ENCODE measurements around the gene PHF11.
"Not testable (repeated sequence)": the region's sequence is repeated elsewhere in the genome, so short reads cannot be mapped to it uniquely, and the experiment has no call there.

The PHF11 gene

DNA sequence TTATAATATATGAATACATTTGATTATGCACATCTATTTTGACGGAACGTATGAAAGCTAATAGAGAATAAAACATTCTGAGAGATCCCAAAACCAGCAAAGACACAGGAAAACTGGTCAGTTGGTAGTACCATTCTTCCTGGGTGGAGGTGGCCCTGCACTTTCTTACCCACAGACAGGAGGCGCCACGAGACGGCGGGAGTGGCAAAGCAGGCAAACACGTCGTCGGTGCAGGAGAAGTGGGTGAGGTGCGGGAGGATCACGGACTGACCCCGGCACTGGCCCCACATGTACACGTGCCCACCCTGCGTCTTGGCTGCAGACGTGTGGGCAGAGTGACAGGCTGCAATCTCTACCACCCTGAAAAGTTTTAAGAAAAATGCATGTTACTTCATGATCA lies 53.5 kb downstream of the PHF11 start:
- DNase-seq (ENCODE audit: low spot score): no peak

DNA sequence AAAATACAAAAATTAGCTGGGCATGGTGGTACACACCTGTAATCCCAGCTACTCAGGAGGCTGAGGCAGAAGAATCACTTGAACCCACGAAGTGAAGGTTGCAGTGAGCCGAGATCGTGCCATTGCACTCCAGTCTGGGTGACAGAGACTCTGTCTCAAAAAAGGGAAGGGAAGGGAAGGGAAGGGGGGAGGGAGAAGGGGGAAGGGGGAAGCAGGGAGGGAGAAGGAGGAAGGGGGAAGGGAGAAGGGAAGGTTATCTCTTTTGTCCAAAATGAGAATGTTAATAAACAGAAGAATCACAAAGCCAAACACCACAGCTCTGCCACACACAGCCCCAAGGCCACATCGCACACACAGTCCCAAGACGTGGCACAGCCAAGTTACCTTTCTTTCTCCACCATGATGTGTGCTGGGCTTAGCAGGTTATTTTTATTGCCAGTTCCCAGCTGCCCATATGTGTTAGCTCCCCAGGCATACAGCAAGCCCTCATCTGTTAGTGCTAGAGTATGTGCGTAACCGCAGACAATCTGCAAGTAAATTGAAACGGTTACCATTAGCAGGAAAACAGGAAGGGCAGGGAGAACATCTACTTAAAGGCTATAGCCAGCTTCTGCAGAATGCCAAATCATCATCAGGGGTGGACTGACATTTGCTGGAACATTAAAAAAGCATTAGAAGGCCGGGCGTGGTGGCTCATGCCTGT lies 55.3 kb downstream of the PHF11 start:
- DNase-seq (ENCODE audit: low spot score): no peak

DNA sequence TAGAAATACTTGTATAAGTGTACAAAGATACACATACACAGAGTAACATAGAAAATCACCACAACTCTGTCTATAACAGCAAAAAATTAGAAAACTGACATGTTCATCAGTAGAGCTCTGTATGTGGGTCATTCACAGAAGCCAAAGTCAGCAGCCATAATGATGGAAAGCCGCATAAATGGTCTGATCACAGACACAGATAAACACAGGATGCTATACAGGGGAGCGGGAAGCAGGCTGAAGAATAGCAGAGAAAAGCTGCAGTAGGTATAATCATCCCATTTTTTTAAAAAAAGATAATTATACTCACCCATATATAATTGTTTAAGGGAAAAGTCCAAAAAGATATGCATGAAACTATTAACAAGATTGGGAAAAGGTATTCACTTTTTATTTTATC lies 58.1 kb downstream of the PHF11 start:
- DNase-seq (ENCODE audit: low spot score): no peak

DNA sequence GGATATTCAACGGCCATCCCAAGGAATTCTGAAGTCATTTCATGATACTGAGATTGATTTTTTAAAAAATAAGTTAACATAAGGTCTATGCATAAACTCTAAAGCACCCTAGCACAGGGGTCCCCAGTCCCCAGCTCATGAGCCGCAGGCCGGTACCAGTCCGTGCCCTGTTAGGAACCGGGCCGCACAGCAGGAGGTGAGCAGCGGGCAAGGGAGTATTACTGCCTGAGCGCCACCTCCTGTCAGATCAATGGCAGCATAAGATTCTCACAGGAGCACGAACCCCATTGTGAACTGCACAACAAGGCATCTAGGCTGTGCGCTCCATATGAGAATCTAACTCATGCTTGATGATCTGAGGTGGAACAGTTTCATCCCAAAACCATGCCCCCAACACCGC lies 58.6 kb downstream of the PHF11 start:
- no peak for DNase-seq (ENCODE audit: low spot score)

- DNase-seq (ENCODE audit: low spot score): no peak
Measured at GRCh38 chr13:49559006-49559405, 63.3 kb downstream of the PHF11 start.

DNA sequence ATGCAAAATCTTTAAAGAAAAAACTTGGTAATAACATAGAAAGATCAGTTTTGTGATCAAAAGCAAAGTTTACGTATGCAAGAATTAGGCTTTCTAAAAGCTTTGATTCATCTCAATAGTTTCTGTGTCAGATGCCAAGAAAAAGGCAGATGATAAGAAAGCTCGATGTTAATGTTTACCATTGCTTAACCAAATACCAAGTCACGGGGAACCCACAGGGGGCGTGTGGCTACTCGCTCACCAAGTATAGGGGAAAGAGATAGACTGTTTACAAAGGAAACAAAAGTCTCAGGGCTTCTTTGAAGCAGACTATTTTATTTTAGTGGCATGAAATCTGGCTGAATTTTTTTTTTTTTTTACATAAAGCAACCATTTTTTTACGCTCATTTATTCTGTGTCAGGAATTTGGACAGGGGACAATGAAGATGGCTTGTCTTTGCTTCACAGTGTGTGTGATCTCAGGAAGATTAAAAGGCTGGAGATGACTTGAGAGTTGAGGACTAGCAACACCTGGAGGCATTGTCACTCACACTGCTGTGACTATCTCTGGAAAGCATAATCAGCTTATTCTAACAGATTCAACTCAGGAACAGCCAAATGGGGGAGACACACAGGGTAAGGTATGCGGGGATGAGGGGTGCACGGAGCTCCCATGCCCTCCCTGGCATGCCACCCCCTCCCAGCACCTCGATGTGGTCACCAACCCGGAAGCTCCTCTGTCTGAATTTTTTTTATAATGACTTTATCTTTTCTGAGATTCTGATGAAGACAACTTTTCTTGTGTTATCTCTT lies 64.7 kb downstream of the PHF11 start:
- no peak for DNase-seq (ENCODE audit: low spot score)

- no peak for DNase-seq (ENCODE audit: low spot score)
Measured at GRCh38 chr13:49561062-49561410, 65.3 kb downstream of the PHF11 start.

DNA sequence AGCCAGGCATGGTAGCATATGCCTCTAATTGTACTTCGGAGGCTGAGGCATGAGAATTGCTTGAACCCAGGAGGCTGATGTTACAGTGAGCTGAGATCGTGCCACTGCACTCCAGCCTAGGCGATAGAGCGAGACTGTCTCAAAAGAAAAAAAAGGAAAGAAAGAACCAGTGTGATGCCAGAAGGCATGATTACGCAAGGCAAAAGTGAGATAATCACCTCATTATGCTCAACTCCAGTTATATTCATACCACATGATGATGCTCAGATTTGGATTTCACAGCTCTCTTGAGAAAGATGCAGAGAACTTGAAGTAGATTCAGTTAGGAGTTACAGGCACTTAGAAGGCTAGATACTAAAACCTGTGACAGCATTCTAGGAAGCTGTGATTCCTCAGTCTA lies 67.8 kb downstream of the PHF11 start:
- peak; percentile 53 for DNase-seq (ENCODE audit: low spot score)

DNA sequence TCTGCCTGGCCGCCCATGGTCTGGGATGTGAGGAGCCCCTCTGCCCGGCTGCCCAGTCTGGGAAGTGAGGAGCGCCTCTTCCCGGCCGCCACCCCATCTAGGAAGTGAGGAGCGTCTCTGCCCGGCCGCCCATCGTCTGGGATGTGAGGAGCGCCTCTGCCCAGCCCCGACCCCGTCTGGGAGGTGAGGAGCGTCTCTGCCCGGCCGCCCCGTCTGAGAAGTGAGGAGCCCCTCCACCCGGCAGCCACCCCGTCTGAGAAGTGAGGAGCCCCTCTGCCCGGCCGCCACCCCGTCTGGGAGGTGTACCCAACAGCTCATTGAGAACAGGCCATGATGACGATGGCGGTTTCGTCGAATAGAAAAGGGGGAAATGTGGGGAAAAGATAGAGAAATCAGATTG lies 69.7 kb downstream of the PHF11 start:
- not testable (repeated sequence) for DNase-seq (ENCODE audit: low spot score)

GRCh38 chr13:49566461-49566860 lies 70.7 kb downstream of the PHF11 start:
- no peak for DNase-seq (ENCODE audit: low spot score)

DNA sequence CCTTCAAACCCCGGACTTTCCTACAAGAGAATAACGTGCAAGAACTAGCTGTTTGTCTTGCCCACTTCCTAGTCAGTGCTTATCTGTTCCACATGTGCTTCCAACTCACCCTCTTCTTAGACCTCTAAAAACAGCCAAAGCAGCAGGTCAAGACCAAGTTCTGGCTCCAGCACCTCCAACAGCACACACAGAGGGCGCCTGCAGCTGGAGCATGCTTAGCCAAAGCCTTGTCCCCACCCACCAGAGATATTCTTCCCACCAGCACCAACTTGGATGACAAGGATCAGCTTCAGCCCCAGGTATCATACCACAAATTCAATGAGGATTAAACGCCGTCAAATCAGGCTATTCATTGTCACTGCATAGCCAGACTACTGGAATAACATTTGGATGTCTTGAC lies 71.7 kb downstream of the PHF11 start:
- no peak for DNase-seq (ENCODE audit: low spot score)

GRCh38 chr13:49569993-49570689 lies 74.4 kb downstream of the PHF11 start:
- DNase-seq (ENCODE audit: low spot score): no peak

GRCh38 chr13:49571299-49572240 lies 75.8 kb downstream of the PHF11 start:
- no peak for DNase-seq (ENCODE audit: low spot score)

All from AG20443 (cell line).